Epithelial cell of esophagus (primary cell): ENCODE results near the gene ADRA2A.

Source experiments
- DNase-seq: peaks from one replicate; pipeline ENCODE4 v3.0.0; 2010; ENCODE audit warnings: low read depth
- H3K4me3 ChIP-seq: 2 replicates; pipeline ENCODE4 v1.5.1; 2011; ENCODE audit warnings: mild to moderate bottlenecking, low read length, control low read depth
- CTCF ChIP-seq: IDR thresholded peaks from 2 replicates; pipeline ENCODE4 v1.5.1; 2011; ENCODE audit warnings: low read depth, mild to moderate bottlenecking, low read length, control low read depth, inconsistent platforms; ENCODE audit not compliant: insufficient read depth; ENCODE audit errors: missing control alignments

The ADRA2A gene

GRCh38 chr10:111078505-111079185 is 1.8 kb downstream of the ADRA2A start:
- no peak overlapping the region for H3K4me3 ChIP-seq
- no peak for DNase-seq
- TF ChIP-seq CTCF, result no peak

- no peak for DNase-seq
- no peak overlapping the region for H3K4me3 ChIP-seq
- no peak for TF ChIP-seq CTCF
Observed at GRCh38 chr10:111079241-111079760, 2.5 kb downstream of the ADRA2A start.

GRCh38 chr10:111079781-111080180 is 3.0 kb downstream of the ADRA2A start:
- TF ChIP-seq CTCF, result no peak
- no peak overlapping the region for H3K4me3 ChIP-seq
- DNase-seq, result no peak

- no peak for DNase-seq
- TF ChIP-seq CTCF, result no peak
Observed at GRCh38 chr10:111080224-111080623, 3.4 kb downstream of the ADRA2A start.

GRCh38 chr10:111081595-111081994 is 4.8 kb downstream of the ADRA2A start:
- DNase-seq, result no peak
- no peak for TF ChIP-seq CTCF
- H3K4me3 ChIP-seq, result no peak overlapping the region

More at GRCh38 chr10:111080224-111080623, 3.4 kb downstream of the ADRA2A start:
- no peak overlapping the region for H3K4me3 ChIP-seq

GRCh38 chr10:111082102-111082975 is 5.5 kb downstream of the ADRA2A start:
- no peak for DNase-seq
- no peak for TF ChIP-seq CTCF
- no peak overlapping the region for H3K4me3 ChIP-seq
